Measurements from ENCODE around the gene ERICH6B. TPM values are rescaled to one million over a fixed set of nuclear protein-coding genes. Genes with fewer than 3 reads are reported as not detected.

ERICH6B gene
- total RNA-seq, 8 experiments from 2014 or later: 0.56 to 2.5 (median 0.92) TPM; not detected in 1

- Histone ChIP-seq H3K4me1 (replicated peaks in 1 of 2) (peaks cover 4% of the 10 kb centered on the region in 2 donors), H3K4me3 (no peak overlapping the region), H3K27ac (no peak overlapping the region)
- in situ Hi-C loops (cut with MboI; ENCODE audit: low pct_unique_long_range_greater_than_20kb in 2 of 9, low sequenced_read_pairs in 9 of 9, unreplicated experiment in 9 of 9): no loop called here
- WGBS, 10 experiments: 0 to 71% (median 21%) methylated on average over 1 to 3 of the region's 3 CpGs; no CpG with 5 or more reads in 1 of the 10 experiments
- ATAC-seq (replicated peaks in 6 of 8): peak in 1 of 8 experiments; percentile 52
Measured at GRCh38 chr13:45594764-45595163, 20.8 kb downstream of the ERICH6B start.

- Histone ChIP-seq H3K27ac (no peak overlapping the region), H3K4me3 (no peak overlapping the region), H3K4me1 (replicated peaks in 1 of 2) (peaks cover 4% of the 10 kb centered on the region in 2 donors)
- in situ Hi-C loops (cut with MboI; ENCODE audit: low pct_unique_long_range_greater_than_20kb in 2 of 9, low sequenced_read_pairs in 9 of 9, unreplicated experiment in 9 of 9): no loop called here
- 0 to 78% (median 38%) methylated on average over 1 to 2 of the region's 2 CpGs; no CpG with 5 or more reads in 1 of the 10 experiments for whole genome bisulfite sequencing, 10 experiments
- ATAC-seq (replicated peaks in 6 of 8): peak in 1 of 8 experiments; percentile 62
Measured at GRCh38 chr13:45594227-45594626, 21.3 kb downstream of the ERICH6B start.

DNA sequence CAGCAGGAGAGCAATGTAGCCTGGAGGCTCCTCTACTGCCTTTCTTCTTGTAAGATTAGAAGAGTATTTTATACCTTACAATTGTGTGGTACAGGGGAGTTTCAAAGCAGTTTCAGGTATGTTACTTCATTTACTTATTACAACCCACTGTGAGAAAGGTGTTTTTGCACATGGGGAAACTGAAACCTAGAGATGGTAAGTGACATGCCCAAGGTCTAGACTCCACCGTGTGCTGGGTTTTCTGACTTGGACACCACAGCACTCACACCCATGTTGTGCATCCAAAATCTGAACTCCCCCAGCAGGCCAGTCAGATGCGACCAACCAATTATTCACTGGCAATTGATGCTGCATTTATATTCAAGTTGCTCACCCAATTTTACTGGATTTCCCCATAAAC is 22.8 kb downstream of the ERICH6B start:
- H3K4me1 ChIP-seq (replicated peaks in 1 of 2): peaks cover 4% of the 10 kb centered on the region in 2 donors
- ATAC-seq (replicated peaks in 6 of 8): no peak
- in situ Hi-C loops (cut with MboI; ENCODE audit: low pct_unique_long_range_greater_than_20kb in 2 of 9, low sequenced_read_pairs in 9 of 9, unreplicated experiment in 9 of 9): no loop called here
- WGBS, 10 experiments: 33 to 100% (median 90%) methylated on average over 1 to 2 of the region's 2 CpGs; no CpG with 5 or more reads in 4 of the 10 experiments
- no peak overlapping the region for H3K27ac ChIP-seq
- no peak overlapping the region for H3K4me3 ChIP-seq

DNA sequence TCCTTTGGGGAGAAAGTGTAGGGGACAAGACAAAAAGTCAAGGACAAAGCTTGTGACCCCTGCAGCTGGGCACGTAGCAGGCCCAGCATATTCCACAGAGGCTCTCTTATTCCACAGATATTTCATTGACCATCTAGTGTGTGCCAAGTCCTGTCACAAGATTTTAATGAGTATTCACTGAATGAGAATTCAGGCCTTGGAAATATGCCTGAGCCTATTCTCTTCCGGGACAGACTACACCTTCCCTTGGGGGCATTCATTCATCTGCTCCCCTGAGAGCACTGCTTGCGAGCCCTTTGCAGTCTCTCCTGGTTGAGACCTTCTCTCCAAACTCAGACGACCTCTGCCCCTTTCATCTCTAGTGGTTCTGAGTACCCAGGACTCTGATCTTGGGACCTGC is 25.5 kb downstream of the ERICH6B start:
- ATAC-seq (replicated peaks in 6 of 8): peak in 3 of 8 experiments; percentile 45 to 93 (median 84)
- WGBS, 10 experiments: 20 to 100% (median 86%) methylated on average over 1 to 3 of the region's 4 CpGs; no CpG with 5 or more reads in 5 of the 10 experiments
- in situ Hi-C loops (cut with MboI; ENCODE audit: low pct_unique_long_range_greater_than_20kb in 2 of 9, low sequenced_read_pairs in 9 of 9, unreplicated experiment in 9 of 9): no loop called here
- H3K4me1 ChIP-seq (replicated peaks in 1 of 2): peaks cover 4% of the 10 kb centered on the region in 2 donors
- no peak overlapping the region for H3K4me3 ChIP-seq
- no peak overlapping the region for H3K27ac ChIP-seq

- Histone ChIP-seq H3K4me1 (replicated peaks in 1 of 2) (no peaks in the 10 kb centered on the region), H3K4me3 (no peak overlapping the region), H3K27ac (no peak overlapping the region)
- 83 to 100% (median 100%) methylated on average over 1 of the region's 1 CpG; no CpG with 5 or more reads in 5 of the 10 experiments for WGBS, 10 experiments
- in situ Hi-C loops (cut with MboI; ENCODE audit: low pct_unique_long_range_greater_than_20kb in 2 of 9, low sequenced_read_pairs in 9 of 9, unreplicated experiment in 9 of 9): no loop called here
- ATAC-seq (replicated peaks in 6 of 8): no peak
Measured at GRCh38 chr13:45587897-45588296, 27.6 kb downstream of the ERICH6B start.

DNA sequence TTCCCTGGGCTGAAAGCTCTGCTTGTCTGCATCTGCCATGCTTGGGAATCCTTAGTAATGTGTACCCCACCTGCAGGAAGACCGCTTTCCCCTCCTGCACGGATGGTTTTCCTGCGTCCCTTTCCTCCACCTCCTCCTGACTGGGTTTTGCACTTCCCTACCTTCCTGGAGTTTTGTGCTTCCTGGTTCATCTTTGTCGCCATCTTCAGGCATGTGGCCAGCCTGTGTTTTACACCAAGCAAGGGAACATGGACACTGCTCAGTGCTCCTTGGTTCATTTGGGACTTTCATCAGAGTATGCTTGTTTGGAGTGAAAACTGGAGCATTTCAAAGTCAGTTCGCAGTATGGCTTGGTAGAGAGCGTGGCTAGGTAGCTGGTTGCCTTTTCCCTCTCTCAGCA is 30.7 kb downstream of the ERICH6B start:
- WGBS, 10 experiments: 30 to 100% (median 87%) methylated on average over 1 to 6 of the region's 6 CpGs; no CpG with 5 or more reads in 4 of the 10 experiments
- Histone ChIP-seq H3K4me1 (replicated peaks in 1 of 2) (no peaks in the 10 kb centered on the region), H3K27ac (no peak overlapping the region), H3K4me3 (no peak overlapping the region)
- peak in 1 of 8 experiments; percentile 18 for ATAC-seq (replicated peaks in 6 of 8)
- in situ Hi-C loops (cut with MboI; ENCODE audit: low pct_unique_long_range_greater_than_20kb in 2 of 9, low sequenced_read_pairs in 9 of 9, unreplicated experiment in 9 of 9): no loop called here

- H3K4me3 ChIP-seq: no peak overlapping the region
- ATAC-seq (replicated peaks in 6 of 8): peak in 6 of 8 experiments; percentile 30 to 94 (median 72)
- 7 to 89% (median 42%) methylated on average over 2 to 3 of the region's 3 CpGs; no CpG with 5 or more reads in 2 of the 10 experiments for WGBS, 10 experiments
- no peak overlapping the region for H3K27ac ChIP-seq
- in situ Hi-C loops (cut with MboI; ENCODE audit: low pct_unique_long_range_greater_than_20kb in 2 of 9, low sequenced_read_pairs in 9 of 9, unreplicated experiment in 9 of 9): no loop called here
- H3K4me1 ChIP-seq (replicated peaks in 1 of 2): no peaks in the 10 kb centered on the region
Measured at GRCh38 chr13:45582408-45583076, 33.0 kb downstream of the ERICH6B start.

GRCh38 chr13:45576466-45576865 is 39.1 kb downstream of the ERICH6B start:
- no peaks in the 10 kb centered on the region for H3K4me1 ChIP-seq (replicated peaks in 1 of 2)
- 21 to 100% (median 60%) methylated on average over 1 to 4 of the region's 4 CpGs; no CpG with 5 or more reads in 2 of the 10 experiments for WGBS, 10 experiments
- no peak overlapping the region for H3K27ac ChIP-seq
- no peak overlapping the region for H3K4me3 ChIP-seq
- in situ Hi-C loops (cut with MboI; ENCODE audit: low pct_unique_long_range_greater_than_20kb in 2 of 9, low sequenced_read_pairs in 9 of 9, unreplicated experiment in 9 of 9): no loop called here
- ATAC-seq (replicated peaks in 6 of 8): peak in 2 of 8 experiments; percentile 77 to 80

- H3K27ac ChIP-seq: no peak overlapping the region
- H3K4me3 ChIP-seq: no peak overlapping the region
- in situ Hi-C loops (cut with MboI; ENCODE audit: low pct_unique_long_range_greater_than_20kb in 2 of 9, low sequenced_read_pairs in 9 of 9, unreplicated experiment in 9 of 9): no loop called here
- no peak for ATAC-seq (replicated peaks in 6 of 8)
- H3K4me1 ChIP-seq (replicated peaks in 1 of 2): no peaks in the 10 kb centered on the region
- WGBS, 10 experiments: 60 to 100% (median 100%) methylated on average over 1 of the region's 1 CpG; no CpG with 5 or more reads in 7 of the 10 experiments
Measured at GRCh38 chr13:45575830-45576180, 39.7 kb downstream of the ERICH6B start.

GRCh38 chr13:45575146-45575829 is 40.3 kb downstream of the ERICH6B start:
- H3K27ac ChIP-seq: no peak overlapping the region
- no peak overlapping the region for H3K4me3 ChIP-seq
- WGBS, 10 experiments: 71 to 100% (median 85%) methylated on average over 2 to 7 of the region's 16 CpGs; no CpG with 5 or more reads in 1 of the 10 experiments
- ATAC-seq (replicated peaks in 6 of 8): no peak
- in situ Hi-C loops (cut with MboI; ENCODE audit: low pct_unique_long_range_greater_than_20kb in 2 of 9, low sequenced_read_pairs in 9 of 9, unreplicated experiment in 9 of 9): no loop called here
- H3K4me1 ChIP-seq (replicated peaks in 1 of 2): no peaks in the 10 kb centered on the region

DNA sequence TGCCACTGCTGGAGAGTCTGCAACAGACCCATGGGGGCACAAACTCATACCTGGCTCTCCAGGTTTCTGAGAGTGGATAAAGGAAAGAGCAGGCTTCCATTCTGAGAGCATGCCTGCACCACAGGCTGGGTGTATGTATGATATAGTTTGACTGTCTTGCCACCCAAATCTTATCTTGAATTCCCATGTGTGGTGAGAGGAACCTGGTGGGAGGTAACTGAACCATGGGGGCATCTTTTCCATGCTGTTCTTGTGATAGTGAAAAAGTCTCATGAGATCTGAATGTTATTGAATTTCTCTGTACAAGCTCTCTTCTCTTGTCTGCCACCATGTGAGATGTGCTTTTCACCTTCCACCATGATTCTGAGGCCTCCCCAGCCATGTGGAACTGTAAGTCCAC is 50.2 kb downstream of the ERICH6B start:
- no peaks in the 10 kb centered on the region for H3K4me1 ChIP-seq (replicated peaks in 1 of 2)
- H3K4me3 ChIP-seq: no peak overlapping the region
- ATAC-seq (replicated peaks in 6 of 8): no peak
- in situ Hi-C loops (cut with MboI; ENCODE audit: low pct_unique_long_range_greater_than_20kb in 2 of 9, low sequenced_read_pairs in 9 of 9, unreplicated experiment in 9 of 9): no loop called here
- H3K27ac ChIP-seq: no peak overlapping the region

- 0 to 80% (median 43%) methylated on average over 1 to 3 of the region's 3 CpGs; no CpG with 5 or more reads in 1 of the 10 experiments for WGBS, 10 experiments
- ATAC-seq (replicated peaks in 6 of 8): peak in 7 of 8 experiments; percentile 75 to 100 (median 92)
- in situ Hi-C loops (cut with MboI; ENCODE audit: low pct_unique_long_range_greater_than_20kb in 2 of 9, low sequenced_read_pairs in 9 of 9, unreplicated experiment in 9 of 9): no loop called here
- Histone ChIP-seq H3K27ac (no peak overlapping the region), H3K4me1 (replicated peaks in 1 of 2) (no peaks in the 10 kb centered on the region), H3K4me3 (no peak overlapping the region)
Measured at GRCh38 chr13:45564133-45564776, 51.3 kb downstream of the ERICH6B start.

- no peak for ATAC-seq (replicated peaks in 6 of 8)
- no peak overlapping the region for H3K27ac ChIP-seq
- H3K4me3 ChIP-seq: no peak overlapping the region
- in situ Hi-C loops (cut with MboI; ENCODE audit: low pct_unique_long_range_greater_than_20kb in 2 of 9, low sequenced_read_pairs in 9 of 9, unreplicated experiment in 9 of 9): no loop called here
- no peaks in the 10 kb centered on the region for H3K4me1 ChIP-seq (replicated peaks in 1 of 2)
- 17 to 100% (median 82%) methylated on average over 1 to 4 of the region's 4 CpGs; no CpG with 5 or more reads in 4 of the 10 experiments for WGBS, 10 experiments
Measured at GRCh38 chr13:45554604-45555109, 60.9 kb downstream of the ERICH6B start.

Measured in motor neuron (in vitro differentiated cells).